ENCODE data around the gene ZFHX3. TPM values are rescaled to one million over a fixed set of nuclear protein-coding genes. Genes with fewer than 3 reads are reported as not detected.
A peak's percentile ranks its signal among the peaks of the same experiment; 100 is the strongest.

The ZFHX3 gene
- total RNA-seq, 2 experiments from 2014 or later, result 0.21 to 0.68 TPM

DNA sequence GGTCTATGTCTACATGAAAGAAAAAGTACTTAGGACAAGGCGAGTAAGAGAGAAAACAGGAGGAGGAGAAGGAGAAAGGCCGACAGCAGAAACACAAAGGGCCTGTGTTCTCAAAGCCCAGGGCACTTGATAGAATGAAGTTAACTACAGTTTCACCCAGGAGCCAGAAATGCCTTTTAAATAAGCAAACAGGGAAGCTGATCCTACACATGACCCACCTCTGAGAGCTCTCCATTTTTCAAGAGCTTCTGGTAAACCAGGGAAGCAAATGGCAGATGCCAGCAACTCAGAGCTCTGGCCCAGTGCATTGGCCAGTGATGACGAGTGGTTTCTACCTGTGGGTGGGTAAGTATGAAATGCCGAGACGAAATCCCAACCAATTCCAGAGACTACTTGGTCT is 163.4 kb downstream of the ZFHX3 start:
- H3K4me1 Mint-ChIP-seq (ENCODE audit: low read depth), result no peaks in the 10 kb centered on the region
- ChIA-PET POLR2A (no interaction called here), CTCF (no interaction called here)
- H3K4me3 Mint-ChIP-seq, result no peak overlapping the region
- intact Hi-C loops (cut with micrococcal nuclease), result no loop called here
- DNase-seq, result no peak
- no peaks in the 10 kb centered on the region for H3K9me3 Mint-ChIP-seq
- H3K27me3 Mint-ChIP-seq, result no peaks in the 10 kb centered on the region
- H3K27ac Mint-ChIP-seq, result no peak overlapping the region
- H3K36me3 Mint-ChIP-seq, result no peaks in the 10 kb centered on the region

DNA sequence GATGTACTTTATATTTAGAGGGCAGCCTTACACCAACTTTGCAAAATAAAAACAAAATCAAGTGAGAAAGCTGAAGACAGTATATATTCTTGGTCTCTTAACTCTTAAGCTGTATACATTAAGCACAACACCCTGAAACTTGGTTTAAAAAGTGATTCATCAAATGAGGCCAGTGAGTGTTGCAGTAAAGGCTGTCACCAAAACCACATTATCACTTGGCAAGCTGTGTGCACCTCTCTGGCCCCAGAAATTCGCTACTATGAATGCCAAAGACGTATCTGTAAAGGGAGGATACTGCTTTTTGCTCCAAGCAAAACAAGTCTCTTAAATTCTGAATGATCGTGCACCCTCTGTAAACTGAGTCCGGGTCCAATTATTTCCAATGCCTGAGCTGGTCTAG is 163.9 kb downstream of the ZFHX3 start:
- Mint-ChIP-seq H3K36me3 (no peaks in the 10 kb centered on the region), H3K27ac (no peak overlapping the region), H3K9me3 (no peaks in the 10 kb centered on the region), H3K4me1 (ENCODE audit: low read depth) (no peaks in the 10 kb centered on the region), H3K4me3 (no peak overlapping the region), H3K27me3 (no peaks in the 10 kb centered on the region)
- no peak for DNase-seq
- intact Hi-C loops (cut with micrococcal nuclease), result no loop called here
- ChIA-PET POLR2A (no interaction called here), CTCF (interaction anchor here (0.7 kb wide), 1 partner anchor 27 kb away, joined by 3 read pairs; no protein-coding TSS in a partner anchor)

DNA sequence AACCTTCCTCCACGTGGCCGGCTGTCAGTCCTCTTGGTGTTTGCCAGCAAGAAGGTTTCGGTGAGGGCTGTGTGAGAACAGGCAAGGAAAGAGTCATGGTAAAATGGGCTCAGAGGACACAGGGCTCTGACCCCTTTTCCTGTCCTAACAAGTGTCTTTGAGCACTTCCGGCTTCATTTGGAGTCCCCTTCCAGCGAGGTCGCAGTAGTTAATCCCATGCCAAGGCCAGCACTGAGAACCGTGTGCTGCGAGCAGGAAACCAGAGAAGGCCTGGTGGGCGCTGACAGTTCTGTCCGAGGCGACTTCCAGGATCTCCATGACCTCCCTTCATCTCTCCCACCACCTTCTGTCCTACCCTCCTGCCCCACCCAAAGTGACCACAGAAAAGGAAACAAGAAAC is 168.1 kb downstream of the ZFHX3 start:
- POLR2A ChIA-PET, result no interaction called here
- no peaks in the 10 kb centered on the region for H3K9me3 Mint-ChIP-seq
- H3K27ac Mint-ChIP-seq, result no peak overlapping the region
- intact Hi-C loops (cut with micrococcal nuclease), result no loop called here
- H3K4me3 Mint-ChIP-seq, result no peak overlapping the region
- CTCF ChIA-PET, result no interaction called here
- peaks cover 12% of the 10 kb centered on the region for H3K27me3 Mint-ChIP-seq
- H3K36me3 Mint-ChIP-seq, result no peaks in the 10 kb centered on the region
- H3K4me1 Mint-ChIP-seq (ENCODE audit: low read depth), result no peaks in the 10 kb centered on the region
- DNase-seq, result no peak

DNA sequence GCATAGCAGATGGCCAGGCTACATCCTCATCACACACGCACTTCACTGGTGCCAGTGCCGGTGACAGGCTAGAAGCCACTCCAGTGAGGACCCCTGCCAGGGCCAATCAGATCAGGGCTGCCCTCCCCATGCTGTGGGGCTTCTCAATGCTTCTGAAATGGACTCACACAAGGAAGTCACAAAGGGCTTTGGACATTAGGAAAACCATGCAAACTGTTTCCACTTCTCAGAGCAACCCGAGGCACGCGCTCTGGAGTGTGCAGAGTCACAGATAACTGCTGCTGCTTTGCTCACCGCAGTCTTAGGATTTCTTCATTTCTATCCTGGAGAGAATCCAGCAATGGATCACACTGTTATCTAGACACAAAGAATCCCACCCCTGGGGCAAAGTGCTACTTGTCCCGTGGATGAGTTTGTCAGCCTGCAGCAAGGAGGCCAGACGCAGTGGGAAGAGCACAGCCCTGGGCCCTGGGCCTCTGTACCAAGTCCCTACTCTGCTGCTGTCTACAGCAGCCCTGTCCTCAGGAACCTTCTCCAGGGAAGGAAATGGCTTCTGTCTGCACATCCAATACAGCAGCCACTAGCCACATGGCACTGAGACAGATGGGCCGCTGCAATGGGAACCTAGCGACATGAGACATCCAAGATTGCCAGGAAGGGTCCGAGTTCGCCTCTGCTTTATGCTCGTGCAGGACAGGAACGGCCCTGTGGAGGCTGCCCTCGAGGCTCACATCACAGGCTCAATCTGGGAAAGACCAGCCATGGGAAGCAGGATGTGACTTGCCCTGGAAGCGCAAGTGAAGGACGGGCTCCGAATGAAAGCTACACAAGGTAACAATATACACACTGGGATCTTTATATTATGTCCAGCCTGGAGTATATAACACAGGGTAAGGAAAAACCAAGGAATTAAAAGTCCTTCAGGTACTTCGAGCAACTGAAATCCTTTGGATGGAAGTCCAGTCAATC is 169.3 kb downstream of the ZFHX3 start:
- Mint-ChIP-seq H3K9me3 (no peaks in the 10 kb centered on the region), H3K27ac (no peak overlapping the region), H3K36me3 (no peaks in the 10 kb centered on the region), H3K4me1 (ENCODE audit: low read depth) (no peaks in the 10 kb centered on the region), H3K27me3 (peaks cover 12% of the 10 kb centered on the region), H3K4me3 (no peak overlapping the region)
- ChIA-PET CTCF (no interaction called here), POLR2A (no interaction called here)
- no peak for DNase-seq
- intact Hi-C loops (cut with micrococcal nuclease), result no loop called here

DNA sequence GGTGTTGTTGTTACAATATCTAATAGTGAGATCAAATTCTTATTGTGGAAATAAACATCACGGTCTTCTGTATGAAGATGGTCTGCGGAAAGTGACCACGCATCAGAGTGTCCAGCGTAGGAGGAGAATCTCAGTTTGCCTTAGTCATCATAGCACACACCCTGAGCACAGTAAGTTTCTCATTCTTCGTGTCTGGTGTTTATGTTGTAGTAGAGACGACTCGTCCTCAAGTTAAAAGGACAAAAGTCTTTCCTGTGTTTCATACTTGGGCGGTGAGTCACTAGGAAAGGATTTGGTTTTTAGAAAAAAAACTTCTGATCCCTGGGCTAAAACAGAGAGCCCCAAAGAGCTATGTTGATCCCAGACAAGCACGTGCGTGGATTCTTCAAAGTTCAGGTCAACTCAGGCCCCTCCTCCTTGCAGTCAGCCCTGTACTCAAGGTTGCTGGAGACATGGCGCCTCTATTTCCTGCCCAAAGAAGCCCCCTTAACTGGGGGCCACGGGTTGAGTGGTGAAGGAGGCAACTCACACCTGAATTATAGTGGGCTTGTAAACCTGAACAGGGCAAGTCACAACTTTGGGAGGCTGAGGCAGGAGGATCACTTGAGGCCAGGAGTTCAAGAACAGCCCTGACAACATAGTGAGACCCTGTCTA is 170.4 kb downstream of the ZFHX3 start:
- intact Hi-C loops (cut with micrococcal nuclease), result no loop called here
- peaks cover 12% of the 10 kb centered on the region for H3K27me3 Mint-ChIP-seq
- DNase-seq, result no peak
- no peak overlapping the region for H3K27ac Mint-ChIP-seq
- H3K4me1 Mint-ChIP-seq (ENCODE audit: low read depth), result no peaks in the 10 kb centered on the region
- no peaks in the 10 kb centered on the region for H3K9me3 Mint-ChIP-seq
- H3K36me3 Mint-ChIP-seq, result no peaks in the 10 kb centered on the region
- H3K4me3 Mint-ChIP-seq, result no peak overlapping the region
- CTCF ChIA-PET, result no interaction called here
- POLR2A ChIA-PET, result no interaction called here

DNA sequence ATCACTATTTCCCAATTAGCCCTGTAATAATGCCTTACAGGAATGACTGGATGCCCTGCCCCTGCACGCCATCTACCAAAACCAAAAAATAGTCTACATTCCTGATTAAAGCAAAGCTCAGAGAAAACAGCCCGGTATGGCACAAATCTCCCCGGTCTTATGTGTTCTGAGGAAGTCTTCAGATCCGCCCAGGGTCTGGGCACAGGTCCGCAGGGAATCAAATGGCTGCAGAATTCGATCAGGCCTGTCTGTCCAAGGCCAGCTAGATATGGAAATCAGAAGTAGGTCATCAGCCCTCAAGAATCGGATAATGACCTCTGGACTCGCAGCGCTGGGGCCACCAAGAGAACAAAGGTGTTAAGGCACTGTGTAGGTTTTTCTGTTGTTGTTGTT is 171.0 kb downstream of the ZFHX3 start:
- Mint-ChIP-seq H3K4me3 (no peak overlapping the region), H3K27ac (no peak overlapping the region), H3K4me1 (ENCODE audit: low read depth) (no peaks in the 10 kb centered on the region), H3K9me3 (no peaks in the 10 kb centered on the region), H3K36me3 (no peaks in the 10 kb centered on the region), H3K27me3 (peaks cover 12% of the 10 kb centered on the region)
- POLR2A ChIA-PET, result no interaction called here
- CTCF ChIA-PET, result no interaction called here
- intact Hi-C loops (cut with micrococcal nuclease), result no loop called here
- DNase-seq, result no peak

DNA sequence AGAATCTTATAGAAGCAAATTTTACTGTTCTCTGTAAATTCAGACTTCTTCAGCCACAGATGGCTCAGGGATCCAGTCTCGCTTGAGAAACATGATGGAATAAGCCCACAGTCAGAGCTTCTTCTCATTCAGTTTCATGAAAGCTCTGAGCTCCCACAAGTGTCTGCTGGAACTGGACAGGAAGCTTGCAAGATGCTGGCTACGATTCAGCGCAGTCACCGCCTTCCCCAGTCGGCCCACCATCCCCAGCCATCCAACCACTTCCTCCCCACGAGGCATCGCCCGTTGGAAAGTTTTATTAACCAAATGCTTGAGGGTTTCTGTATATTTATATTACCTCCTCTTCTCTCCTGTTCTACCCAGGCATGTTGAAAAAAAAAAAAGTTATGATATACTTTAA is 171.7 kb downstream of the ZFHX3 start:
- intact Hi-C loops (cut with micrococcal nuclease), result no loop called here
- ChIA-PET POLR2A (no interaction called here), CTCF (interaction anchor here (0.9 kb wide), 1 partner anchor 44 kb away, joined by 3 read pairs; no protein-coding TSS in a partner anchor)
- H3K4me3 Mint-ChIP-seq, result no peak overlapping the region
- no peaks in the 10 kb centered on the region for H3K9me3 Mint-ChIP-seq
- no peak overlapping the region for H3K27ac Mint-ChIP-seq
- DNase-seq, result peak; percentile 20
- peaks cover 12% of the 10 kb centered on the region for H3K27me3 Mint-ChIP-seq
- no peaks in the 10 kb centered on the region for H3K36me3 Mint-ChIP-seq
- H3K4me1 Mint-ChIP-seq (ENCODE audit: low read depth), result no peaks in the 10 kb centered on the region

DNA sequence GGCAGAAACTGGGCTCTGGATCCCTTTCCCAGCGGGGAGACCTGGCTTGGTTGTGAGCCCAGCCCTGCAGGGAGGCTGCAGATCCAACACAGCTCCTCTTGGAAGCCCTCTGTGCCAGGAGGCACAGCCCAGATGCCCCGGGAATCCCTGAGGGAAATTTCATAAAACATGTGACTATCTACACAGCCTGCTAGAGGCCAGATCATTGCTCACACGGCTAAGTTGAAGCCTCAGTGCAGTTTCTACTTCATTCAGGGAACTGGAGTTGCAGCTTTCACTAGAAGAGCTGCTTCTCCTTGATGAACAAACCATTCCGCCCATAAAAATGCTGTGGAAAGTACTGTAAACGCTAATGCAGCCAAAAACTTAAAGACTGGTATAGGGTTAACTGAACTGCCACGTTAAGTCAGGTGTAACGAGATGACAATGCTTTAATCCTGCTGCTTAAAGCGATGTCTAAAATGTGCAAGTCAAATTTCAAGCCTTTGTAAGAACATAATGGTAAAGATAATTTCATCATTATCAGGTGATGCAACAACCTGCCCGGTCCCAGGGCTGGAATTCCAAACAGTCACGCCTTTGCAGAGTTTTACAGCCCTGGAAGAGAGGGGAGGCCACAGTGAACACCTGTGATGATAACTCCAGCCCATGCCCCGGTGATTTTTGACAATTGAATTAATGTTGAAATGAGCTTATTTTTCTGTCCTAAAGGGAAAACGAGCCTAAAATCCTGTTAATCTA is 172.5 kb downstream of the ZFHX3 start:
- CTCF ChIA-PET, result interaction anchor here (0.9 to 1.0 kb wide), 2 partner anchors 42 to 43 kb away, joined by 3 to 4 read pairs; no protein-coding TSS in a partner anchor
- DNase-seq, result no peak
- Mint-ChIP-seq H3K27ac (no peak overlapping the region), H3K9me3 (no peaks in the 10 kb centered on the region), H3K4me3 (no peak overlapping the region), H3K36me3 (no peaks in the 10 kb centered on the region), H3K4me1 (ENCODE audit: low read depth) (no peaks in the 10 kb centered on the region), H3K27me3 (peaks cover 12% of the 10 kb centered on the region)
- intact Hi-C loops (cut with micrococcal nuclease), result no loop called here
- POLR2A ChIA-PET, result no interaction called here

DNA sequence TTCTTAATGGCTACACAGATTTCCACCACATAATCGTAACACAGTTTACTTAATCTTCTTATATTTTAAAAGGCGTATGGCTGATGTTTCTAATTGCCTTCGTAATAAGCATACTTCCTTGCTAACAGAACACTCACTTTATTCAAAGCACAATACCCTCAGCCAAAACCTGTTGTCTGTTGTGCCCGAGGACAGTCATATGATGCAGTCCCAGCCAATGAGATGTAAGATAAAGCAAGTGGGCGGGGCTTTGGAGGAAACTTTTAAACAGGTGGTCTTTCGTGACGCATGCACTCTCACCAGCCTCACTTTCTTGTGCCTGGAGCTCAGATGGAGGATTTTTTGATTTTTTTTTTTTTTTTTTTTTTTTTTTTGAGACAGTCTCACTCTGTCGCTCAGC is 174.1 kb downstream of the ZFHX3 start:
- Mint-ChIP-seq H3K27me3 (peaks cover 11% of the 10 kb centered on the region), H3K36me3 (no peaks in the 10 kb centered on the region), H3K4me1 (ENCODE audit: low read depth) (no peaks in the 10 kb centered on the region), H3K27ac (no peak overlapping the region), H3K4me3 (no peak overlapping the region), H3K9me3 (no peaks in the 10 kb centered on the region)
- DNase-seq, result no peak
- ChIA-PET POLR2A (no interaction called here), CTCF (no interaction called here)
- intact Hi-C loops (cut with micrococcal nuclease), result no loop called here

DNA sequence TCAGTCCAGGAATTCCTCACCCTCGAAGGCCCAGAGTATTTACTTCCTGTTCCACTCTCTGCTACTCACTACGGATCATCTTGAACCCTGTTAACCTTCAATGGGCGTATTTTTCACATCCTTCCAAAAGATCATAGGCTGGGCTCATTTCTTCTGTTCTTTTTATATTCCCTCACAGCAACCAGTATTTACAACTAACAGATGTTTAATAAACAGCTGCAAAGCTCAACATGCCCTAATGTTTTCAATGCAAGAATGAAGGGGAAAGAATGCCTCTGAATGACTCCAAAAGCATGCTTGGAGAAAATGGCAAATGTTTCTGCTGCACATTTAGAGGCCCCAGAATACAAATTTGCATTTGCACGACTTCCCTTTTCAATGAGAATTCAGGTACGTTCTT is 174.9 kb downstream of the ZFHX3 start:
- H3K27ac Mint-ChIP-seq, result no peak overlapping the region
- no peaks in the 10 kb centered on the region for H3K9me3 Mint-ChIP-seq
- no peak overlapping the region for H3K4me3 Mint-ChIP-seq
- POLR2A ChIA-PET, result no interaction called here
- CTCF ChIA-PET, result no interaction called here
- no peaks in the 10 kb centered on the region for H3K4me1 Mint-ChIP-seq (ENCODE audit: low read depth)
- no peak for DNase-seq
- peaks cover 10% of the 10 kb centered on the region for H3K27me3 Mint-ChIP-seq
- intact Hi-C loops (cut with micrococcal nuclease), result no loop called here
- no peaks in the 10 kb centered on the region for H3K36me3 Mint-ChIP-seq

DNA sequence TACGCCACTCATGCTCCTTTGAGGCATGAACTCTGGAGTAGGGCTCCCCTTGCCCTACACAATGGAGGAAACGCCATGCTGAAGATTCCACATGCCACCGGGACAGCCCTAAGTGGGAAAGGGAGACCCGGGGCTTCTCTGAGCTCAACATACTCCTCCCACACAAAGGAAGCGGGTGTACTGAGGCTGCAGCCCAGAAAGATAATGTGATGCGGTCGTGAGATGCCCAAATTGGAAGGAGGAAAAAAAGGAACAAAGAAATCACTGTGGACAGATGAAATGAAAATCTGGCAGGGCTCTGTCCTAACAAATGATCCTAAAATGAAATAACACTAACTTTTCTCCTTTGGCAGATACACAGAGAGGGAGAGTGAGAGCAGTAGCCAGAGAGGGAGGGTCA is 182.1 kb downstream of the ZFHX3 start:
- intact Hi-C loops (cut with micrococcal nuclease), result no loop called here
- no peaks in the 10 kb centered on the region for H3K36me3 Mint-ChIP-seq
- no peak overlapping the region for H3K4me3 Mint-ChIP-seq
- DNase-seq, result no peak
- no peaks in the 10 kb centered on the region for H3K27me3 Mint-ChIP-seq
- no peak overlapping the region for H3K27ac Mint-ChIP-seq
- CTCF ChIA-PET, result no interaction called here
- no peaks in the 10 kb centered on the region for H3K9me3 Mint-ChIP-seq
- POLR2A ChIA-PET, result no interaction called here
- H3K4me1 Mint-ChIP-seq (ENCODE audit: low read depth), result no peaks in the 10 kb centered on the region

DNA sequence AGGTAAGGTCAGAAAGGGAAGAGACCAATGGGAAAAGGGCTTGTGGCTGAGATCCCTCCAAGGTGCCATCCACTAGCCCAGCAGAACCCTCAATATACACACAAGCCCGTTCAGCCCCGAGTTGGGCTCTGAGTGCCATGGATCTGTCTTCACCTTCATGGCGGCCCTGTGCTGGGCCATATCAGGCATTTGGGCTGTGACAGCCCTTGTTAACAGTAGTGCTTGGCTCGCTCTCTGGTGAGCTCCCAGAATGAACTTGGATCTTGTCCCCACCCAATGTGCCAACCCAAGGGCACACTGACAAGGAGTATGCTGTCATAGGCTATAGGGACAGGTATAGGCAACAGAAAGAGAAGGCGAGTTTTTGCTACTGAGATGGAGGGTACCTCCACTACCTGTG is 182.7 kb downstream of the ZFHX3 start:
- Mint-ChIP-seq H3K4me1 (ENCODE audit: low read depth) (no peaks in the 10 kb centered on the region), H3K4me3 (no peak overlapping the region), H3K27ac (no peak overlapping the region), H3K27me3 (no peaks in the 10 kb centered on the region), H3K36me3 (no peaks in the 10 kb centered on the region), H3K9me3 (no peaks in the 10 kb centered on the region)
- no peak for DNase-seq
- POLR2A ChIA-PET, result no interaction called here
- CTCF ChIA-PET, result no interaction called here
- intact Hi-C loops (cut with micrococcal nuclease), result no loop called here
